Caco-2 (cell line): ENCODE measurements around the gene SLC7A6OS. TPM values are rescaled to one million over a fixed set of nuclear protein-coding genes. Genes with fewer than 3 reads are reported as not detected.
A peak's percentile ranks its signal among the peaks of the same experiment; 100 is the strongest.

Experiments
- BruUV-seq: library from RNA; stranded (reverse); fragments of 400-500 nt; replicated peaks from 2 replicates; lab custom pipeline; 2021; lab: Mats Ljungman, UMichigan
- CTCF ChIA-PET: fragments of 300-600 bp; sonication (Branson Sonifier 250); formaldehyde crosslinking; loops from one replicate; lab custom pipeline; 2022; ENCODE audit warnings: antibody characterized with exemption; lab: Charles Lee
- POLR2A ChIA-PET: fragments of 300-600 bp; sonication (Branson Sonifier 250); formaldehyde crosslinking; loops from one replicate; lab custom pipeline; 2022; ENCODE audit warnings: antibody characterized with exemption; lab: Charles Lee
- DNase-seq, 2 experiments: peaks; one replicate each; pipeline versions ENCODE4 v3.0.0 to v3.0.0-alpha.2; 2020 to 2022
- H3K27me3 ChIP-seq: replicated peaks from 2 replicates; pipeline ENCODE4 v1.6.0; 2011; ENCODE audit warnings: low read length; ENCODE audit not compliant: control insufficient read depth, insufficient read depth
- H3K36me3 ChIP-seq: 2 replicates; pipeline ENCODE4 v1.5.1; 2011; ENCODE audit warnings: low read length; ENCODE audit not compliant: control insufficient read depth, insufficient read depth
- H3K4me1 ChIP-seq: fragments of 250-450 bp; sonication (Bioruptor Pico); 2 replicates; pipeline ENCODE4 v1.5.1; 2020; ENCODE audit warnings: mild to moderate bottlenecking
- H3K4me3 ChIP-seq: 2 replicates; pipeline ENCODE4 v1.5.1; 2011; ENCODE audit warnings: low read depth, mild to moderate bottlenecking, control low read depth, low read length
- H3K9me3 ChIP-seq: fragments of 250-450 bp; sonication (Bioruptor Pico); 2 replicates; pipeline ENCODE4 v1.5.1; 2020; ENCODE audit warnings: mild to moderate bottlenecking, moderate library complexity
- H3K27ac Mint-ChIP-seq: one replicate; pipeline ENCODE4 v1.8.0; 2022; ENCODE audit warnings: mixed read lengths; ENCODE audit not compliant: unreplicated experiment
- H3K27me3 Mint-ChIP-seq: one replicate; pipeline ENCODE4 v1.8.0; 2022; ENCODE audit warnings: mixed read lengths; ENCODE audit not compliant: insufficient read depth, unreplicated experiment
- H3K36me3 Mint-ChIP-seq: one replicate; pipeline ENCODE4 v1.8.0; 2022; ENCODE audit warnings: mild to moderate bottlenecking, mixed read lengths; ENCODE audit not compliant: insufficient read depth, unreplicated experiment
- H3K4me1 Mint-ChIP-seq: one replicate; pipeline ENCODE4 v1.8.0; 2022; ENCODE audit warnings: low read depth, mixed read lengths; ENCODE audit not compliant: unreplicated experiment
- H3K4me3 Mint-ChIP-seq: one replicate; pipeline ENCODE4 v1.8.0; 2022; ENCODE audit warnings: mild to moderate bottlenecking, moderate library complexity, mixed read lengths; ENCODE audit not compliant: unreplicated experiment
- H3K9me3 Mint-ChIP-seq: one replicate; pipeline ENCODE4 v1.8.0; 2022; ENCODE audit warnings: mixed read lengths; ENCODE audit not compliant: unreplicated experiment
- CTCF ChIP-seq, 2 experiments: fragments of 200-600 bp in 1 of 2; IDR thresholded peaks; 1 replicate in 1 of 2; 2 replicates in 1 of 2; pipeline versions ENCODE4 v1.5.1 to v1.8.0; 2011 to 2022; ENCODE audit warnings: antibody characterized with exemption in 1 of 2, control low read depth in 1 of 2, inconsistent platforms in 1 of 2, low read depth in 1 of 2, low read length in 1 of 2, mild to moderate bottlenecking in 1 of 2, moderate library complexity in 1 of 2; ENCODE audit not compliant: insufficient read depth in 1 of 2, severe bottlenecking in 1 of 2, unreplicated experiment in 1 of 2
- intact Hi-C: fragments of 100-400 bp; cut with micrococcal nuclease; formaldehyde crosslinking; loops from one replicate; pipeline ENCODE4 v1.10.0; 2022; ENCODE audit not compliant: unreplicated experiment
- total RNA-seq: library from RNA; stranded (reverse); gene quantifications from 2 replicates; pipeline ENCODE4 v1.2.3, GENCODE V29; 2022

The SLC7A6OS gene
- total RNA-seq, 1 experiment from 2014 or later: 34.0 TPM

- no peak overlapping the region for H3K4me3 Mint-ChIP-seq
- no peak overlapping the region for H3K27ac Mint-ChIP-seq
- H3K36me3 Mint-ChIP-seq: peaks cover 88% of the 10 kb centered on the region
- POLR2A ChIA-PET: no interaction called here
- no peaks in the 10 kb centered on the region for H3K9me3 Mint-ChIP-seq
- DNase-seq: no peak
- peaks cover 6% of the 10 kb centered on the region for H3K4me1 ChIP-seq
- no peaks in the 10 kb centered on the region for H3K27me3 ChIP-seq
- TF ChIP-seq CTCF (IDR thresholded peaks at IDR 0.05; ENCODE audit: insufficient read depth in 1 of 2, low read depth in 1 of 2, low read length in 1 of 2, severe bottlenecking in 1 of 2, unreplicated experiment in 1 of 2): no peak
- intact Hi-C loops: no loop called here
- peaks cover 10% of the 10 kb centered on the region for H3K4me1 Mint-ChIP-seq
- peaks cover 7% of the 10 kb centered on the region for H3K36me3 ChIP-seq
- no TSS peak for BruUV-seq
- CTCF ChIA-PET: no interaction called here
- no peak overlapping the region for H3K4me3 ChIP-seq
- H3K27me3 Mint-ChIP-seq: no peaks in the 10 kb centered on the region
- H3K9me3 ChIP-seq: no peaks in the 10 kb centered on the region
Measured at GRCh38 chr16:68306633-68307032, 4.1 kb downstream of the SLC7A6OS start.

GRCh38 chr16:68300734-68301459, 9.8 kb downstream of the SLC7A6OS start:
- no peaks in the 10 kb centered on the region for H3K27me3 Mint-ChIP-seq
- H3K9me3 Mint-ChIP-seq: no peaks in the 10 kb centered on the region
- Histone ChIP-seq H3K4me1 (peaks cover 22% of the 10 kb centered on the region), H3K36me3 (peaks cover 11% of the 10 kb centered on the region), H3K9me3 (no peaks in the 10 kb centered on the region), H3K4me3 (no peak overlapping the region), H3K27me3 (no peaks in the 10 kb centered on the region)
- H3K4me3 Mint-ChIP-seq: no peak overlapping the region
- peak overlapping the region; percentile 89 for H3K27ac Mint-ChIP-seq
- intact Hi-C loops: no loop called here
- POLR2A ChIA-PET: interaction anchor here (1.4 to 4.0 kb wide), 3 partner anchors 10 to 37 kb away, joined by 4 to 20 read pairs (median 7); partner anchors contain the start of genes PRMT7, SLC7A6 and SLC7A6OS
- no peak for DNase-seq
- CTCF ChIA-PET: interaction anchor here (0.7 to 1.5 kb wide), 5 partner anchors 16 to 43 kb away, joined by 3 to 6 read pairs (median 3); no protein-coding TSS in a partner anchor
- no peak for TF ChIP-seq CTCF (IDR thresholded peaks at IDR 0.05; ENCODE audit: insufficient read depth in 1 of 2, low read depth in 1 of 2, low read length in 1 of 2, severe bottlenecking in 1 of 2, unreplicated experiment in 1 of 2)
- H3K4me1 Mint-ChIP-seq: peaks cover 49% of the 10 kb centered on the region
- BruUV-seq: no TSS peak
- H3K36me3 Mint-ChIP-seq: peaks cover 100% of the 10 kb centered on the region

GRCh38 chr16:68299571-68300453, 10.9 kb downstream of the SLC7A6OS start:
- Mint-ChIP-seq H3K27ac (peak overlapping the region; percentile 89), H3K4me1 (peaks cover 50% of the 10 kb centered on the region), H3K27me3 (no peaks in the 10 kb centered on the region), H3K9me3 (no peaks in the 10 kb centered on the region), H3K4me3 (peak overlapping the region; percentile 46), H3K36me3 (peaks cover 100% of the 10 kb centered on the region)
- CTCF ChIA-PET: interaction anchor here (1.5 to 1.7 kb wide), 3 partner anchors 28 to 38 kb away, joined by 5 to 6 read pairs (median 5); no protein-coding TSS in a partner anchor
- BruUV-seq: TSS peak; percentile 4
- Histone ChIP-seq H3K36me3 (peaks cover 11% of the 10 kb centered on the region), H3K27me3 (no peaks in the 10 kb centered on the region), H3K4me1 (peaks cover 27% of the 10 kb centered on the region), H3K4me3 (no peak overlapping the region), H3K9me3 (no peaks in the 10 kb centered on the region)
- POLR2A ChIA-PET: interaction anchor here (0.7 to 4.0 kb wide), 6 partner anchors 11 to 62 kb away, joined by 3 to 20 read pairs (median 6); partner anchors contain the start of genes PRMT7, SLC7A6 and SLC7A6OS
- no peak for TF ChIP-seq CTCF (IDR thresholded peaks at IDR 0.05; ENCODE audit: insufficient read depth in 1 of 2, low read depth in 1 of 2, low read length in 1 of 2, severe bottlenecking in 1 of 2, unreplicated experiment in 1 of 2)
- intact Hi-C loops: loop anchor here (1.0 to 5.0 kb wide), 2 partner anchors 28 to 38 kb away; partner anchors contain the start of gene SLC7A6
- DNase-seq: no peak
